ENCODE measurements around the gene IGFBP1. TPM values are rescaled to one million over a fixed set of nuclear protein-coding genes. Genes with fewer than 3 reads are reported as not detected.

IGFBP1 gene
- total and polyA plus RNA-seq, 2 of the 13 experiments (the other 11 are each of a cell fraction or from before 2014, with no cell fraction given): 5.4 to 885 TPM

DNA sequence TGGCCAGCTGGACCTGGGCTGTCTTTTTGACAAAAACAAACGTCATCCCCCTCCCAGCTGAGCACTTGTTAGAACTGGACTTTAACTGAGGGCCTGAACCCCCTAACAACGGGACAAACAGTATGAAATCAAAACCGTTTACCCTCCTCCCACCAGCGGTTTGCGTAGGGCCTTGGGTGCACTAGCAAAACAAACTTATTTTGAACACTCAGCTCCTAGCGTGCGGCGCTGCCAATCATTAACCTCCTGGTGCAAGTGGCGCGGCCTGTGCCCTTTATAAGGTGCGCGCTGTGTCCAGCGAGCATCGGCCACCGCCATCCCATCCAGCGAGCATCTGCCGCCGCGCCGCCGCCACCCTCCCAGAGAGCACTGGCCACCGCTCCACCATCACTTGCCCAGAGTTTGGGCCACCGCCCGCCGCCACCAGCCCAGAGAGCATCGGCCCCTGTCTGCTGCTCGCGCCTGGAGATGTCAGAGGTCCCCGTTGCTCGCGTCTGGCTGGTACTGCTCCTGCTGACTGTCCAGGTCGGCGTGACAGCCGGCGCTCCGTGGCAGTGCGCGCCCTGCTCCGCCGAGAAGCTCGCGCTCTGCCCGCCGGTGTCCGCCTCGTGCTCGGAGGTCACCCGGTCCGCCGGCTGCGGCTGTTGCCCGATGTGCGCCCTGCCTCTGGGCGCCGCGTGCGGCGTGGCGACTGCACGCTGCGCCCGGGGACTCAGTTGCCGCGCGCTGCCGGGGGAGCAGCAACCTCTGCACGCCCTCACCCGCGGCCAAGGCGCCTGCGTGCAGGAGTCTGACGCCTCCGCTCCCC lies at the start of gene IGFBP1 (continued):
- 0 out of 2 replicates have a peak, but pooled peaks have one; percentile 21 for TF ChIP-seq ZNF143 (CRISPR knock-in tag; IDR thresholded peaks at IDR 0.05)
- TF ChIP-seq NCOA2 (CRISPR knock-in tag; IDR thresholded peaks at IDR 0.05): peak; percentile 82
- TF ChIP-seq TEAD2 (CRISPR knock-in tag; IDR thresholded peaks at IDR 0.05): no peak
- TF ChIP-seq ZNF317 (CRISPR knock-in tag; IDR thresholded peaks at IDR 0.05): peak; percentile 78; the same call in 1 of the 2 replicates
- TF ChIP-seq, protein P1, sequence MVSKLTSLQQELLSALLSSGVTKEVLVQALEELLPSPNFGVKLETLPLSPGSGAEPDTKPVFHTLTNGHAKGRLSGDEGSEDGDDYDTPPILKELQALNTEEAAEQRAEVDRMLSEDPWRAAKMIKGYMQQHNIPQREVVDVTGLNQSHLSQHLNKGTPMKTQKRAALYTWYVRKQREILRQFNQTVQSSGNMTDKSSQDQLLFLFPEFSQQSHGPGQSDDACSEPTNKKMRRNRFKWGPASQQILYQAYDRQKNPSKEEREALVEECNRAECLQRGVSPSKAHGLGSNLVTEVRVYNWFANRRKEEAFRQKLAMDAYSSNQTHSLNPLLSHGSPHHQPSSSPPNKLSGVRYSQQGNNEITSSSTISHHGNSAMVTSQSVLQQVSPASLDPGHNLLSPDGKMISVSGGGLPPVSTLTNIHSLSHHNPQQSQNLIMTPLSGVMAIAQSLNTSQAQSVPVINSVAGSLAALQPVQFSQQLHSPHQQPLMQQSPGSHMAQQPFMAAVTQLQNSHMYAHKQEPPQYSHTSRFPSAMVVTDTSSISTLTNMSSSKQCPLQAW (CRISPR knock-in tag; IDR thresholded peaks at IDR 0.05): peak; percentile 83
- peak; percentile 79; the same call in 1 of the 2 replicates for TF ChIP-seq ZSCAN31 (CRISPR knock-in tag; IDR thresholded peaks at IDR 0.05; ENCODE audit: low read depth)
- no peak; the same call in 1 of the 2 replicates for TF ChIP-seq NFYB (CRISPR knock-in tag; IDR thresholded peaks at IDR 0.05)
- TF ChIP-seq, protein P2, sequence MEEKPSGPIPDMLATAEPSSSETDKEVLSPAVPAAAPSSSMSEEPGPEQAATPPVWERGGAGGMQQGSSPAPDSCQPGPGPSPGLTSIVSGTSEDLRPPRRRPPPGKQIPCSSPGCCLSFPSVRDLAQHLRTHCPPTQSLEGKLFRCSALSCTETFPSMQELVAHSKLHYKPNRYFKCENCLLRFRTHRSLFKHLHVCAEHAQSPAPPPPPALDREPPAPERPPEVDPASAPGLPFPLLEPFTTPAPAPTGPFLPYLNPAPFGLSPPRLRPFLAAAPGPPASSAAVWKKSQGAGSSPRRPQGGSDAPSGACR (CRISPR knock-in tag; IDR thresholded peaks at IDR 0.05): peak; percentile 86; the same call in 1 of the 2 replicates
- TF ChIP-seq ATF7-NPFF (CRISPR knock-in tag; IDR thresholded peaks at IDR 0.05; ENCODE audit: low read depth): peak; percentile 96; the same call in 1 of the 2 replicates
- TF ChIP-seq, protein P3, sequence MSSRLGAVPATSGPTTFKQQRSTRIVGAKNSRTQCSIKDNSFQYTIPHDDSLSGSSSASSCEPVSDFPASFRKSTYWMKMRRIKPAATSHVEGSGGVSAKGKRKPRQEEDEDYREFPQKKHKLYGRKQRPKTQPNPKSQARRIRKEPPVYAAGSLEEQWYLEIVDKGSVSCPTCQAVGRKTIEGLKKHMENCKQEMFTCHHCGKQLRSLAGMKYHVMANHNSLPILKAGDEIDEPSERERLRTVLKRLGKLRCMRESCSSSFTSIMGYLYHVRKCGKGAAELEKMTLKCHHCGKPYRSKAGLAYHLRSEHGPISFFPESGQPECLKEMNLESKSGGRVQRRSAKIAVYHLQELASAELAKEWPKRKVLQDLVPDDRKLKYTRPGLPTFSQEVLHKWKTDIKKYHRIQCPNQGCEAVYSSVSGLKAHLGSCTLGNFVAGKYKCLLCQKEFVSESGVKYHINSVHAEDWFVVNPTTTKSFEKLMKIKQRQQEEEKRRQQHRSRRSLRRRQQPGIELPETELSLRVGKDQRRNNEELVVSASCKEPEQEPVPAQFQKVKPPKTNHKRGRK (CRISPR knock-in tag; IDR thresholded peaks at IDR 0.05): peak; percentile 92
- 0 out of 2 replicates have a peak, but pooled peaks have one; percentile 10 for TF ChIP-seq HHEX (CRISPR knock-in tag; IDR thresholded peaks at IDR 0.05)
- TF ChIP-seq, protein P4, sequence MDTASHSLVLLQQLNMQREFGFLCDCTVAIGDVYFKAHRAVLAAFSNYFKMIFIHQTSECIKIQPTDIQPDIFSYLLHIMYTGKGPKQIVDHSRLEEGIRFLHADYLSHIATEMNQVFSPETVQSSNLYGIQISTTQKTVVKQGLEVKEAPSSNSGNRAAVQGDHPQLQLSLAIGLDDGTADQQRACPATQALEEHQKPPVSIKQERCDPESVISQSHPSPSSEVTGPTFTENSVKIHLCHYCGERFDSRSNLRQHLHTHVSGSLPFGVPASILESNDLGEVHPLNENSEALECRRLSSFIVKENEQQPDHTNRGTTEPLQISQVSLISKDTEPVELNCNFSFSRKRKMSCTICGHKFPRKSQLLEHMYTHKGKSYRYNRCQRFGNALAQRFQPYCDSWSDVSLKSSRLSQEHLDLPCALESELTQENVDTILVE (CRISPR knock-in tag; IDR thresholded peaks at IDR 0.05): peak; percentile 57
- TF ChIP-seq RXRB (CRISPR knock-in tag; IDR thresholded peaks at IDR 0.05; ENCODE audit: borderline replicate concordance): peak; percentile 82
- peak; percentile 68 for TF ChIP-seq JARID2 (CRISPR knock-in tag; IDR thresholded peaks at IDR 0.05; ENCODE audit: insufficient replicate concordance)
- TF ChIP-seq GTF2F1 (IDR thresholded peaks at IDR 0.05; ENCODE audit: low read length): peak; percentile 71; the same call in 1 of the 2 replicates
- TF ChIP-seq PAF1 (CRISPR knock-in tag; IDR thresholded peaks at IDR 0.05): peak; percentile 100
- TF ChIP-seq NRL (CRISPR knock-in tag; IDR thresholded peaks at IDR 0.05; ENCODE audit: borderline replicate concordance): peak; percentile 84
- no peak for TF ChIP-seq ADNP (CRISPR knock-in tag; IDR thresholded peaks at IDR 0.05)
- TF ChIP-seq MBNL3 (CRISPR knock-in tag; conservative IDR thresholded peaks at IDR 0.05): no peak
- peak; percentile 72; the same call in 1 of the 2 replicates for TF ChIP-seq BORCS8-MEF2B (CRISPR knock-in tag; IDR thresholded peaks at IDR 0.05)
- TF ChIP-seq KLF12 (CRISPR knock-in tag; IDR thresholded peaks at IDR 0.05; ENCODE audit: borderline replicate concordance): peak; percentile 93
- peak; percentile 74; the same call in 1 of the 2 replicates for TF ChIP-seq JDP2 (CRISPR knock-in tag; IDR thresholded peaks at IDR 0.05; ENCODE audit: borderline replicate concordance)
- peak; percentile 75 for TF ChIP-seq CEBPG (CRISPR knock-in tag; IDR thresholded peaks at IDR 0.05)
- peak; percentile 86 for TF ChIP-seq FOXO1 (CRISPR knock-in tag; IDR thresholded peaks at IDR 0.05)
- TF ChIP-seq ZNF543 (CRISPR knock-in tag; IDR thresholded peaks at IDR 0.05): peak; percentile 92
- no peak for TF ChIP-seq ZNF282 (IDR thresholded peaks at IDR 0.05; ENCODE audit: partially characterized antibody)
- TF ChIP-seq SP140L (CRISPR knock-in tag; IDR thresholded peaks at IDR 0.05; ENCODE audit: borderline replicate concordance): peak; percentile 51; the same call in 1 of the 2 replicates

Data from HepG2 (cell line).